ENCODE measurements around the gene PLPP2.

DNA sequence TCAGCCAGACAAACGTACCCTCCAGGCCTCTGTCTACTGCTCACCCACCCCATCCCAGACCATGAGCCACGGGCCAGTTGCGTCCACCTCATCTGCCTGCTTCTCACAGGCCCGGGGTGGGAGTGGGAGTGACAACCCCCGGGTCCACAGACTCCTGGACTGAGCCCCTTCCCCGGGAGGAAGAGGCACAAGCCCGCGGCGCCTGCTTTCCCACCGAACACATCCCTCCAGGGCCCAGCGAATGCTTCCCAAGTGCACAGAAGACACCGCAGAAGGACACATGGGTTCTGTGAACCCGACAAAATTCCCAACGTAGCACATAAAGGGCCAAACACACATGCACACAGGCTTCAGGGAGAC lies 18.0 kb upstream of the PLPP2 start:
- TF ChIP-seq, protein P1, sequence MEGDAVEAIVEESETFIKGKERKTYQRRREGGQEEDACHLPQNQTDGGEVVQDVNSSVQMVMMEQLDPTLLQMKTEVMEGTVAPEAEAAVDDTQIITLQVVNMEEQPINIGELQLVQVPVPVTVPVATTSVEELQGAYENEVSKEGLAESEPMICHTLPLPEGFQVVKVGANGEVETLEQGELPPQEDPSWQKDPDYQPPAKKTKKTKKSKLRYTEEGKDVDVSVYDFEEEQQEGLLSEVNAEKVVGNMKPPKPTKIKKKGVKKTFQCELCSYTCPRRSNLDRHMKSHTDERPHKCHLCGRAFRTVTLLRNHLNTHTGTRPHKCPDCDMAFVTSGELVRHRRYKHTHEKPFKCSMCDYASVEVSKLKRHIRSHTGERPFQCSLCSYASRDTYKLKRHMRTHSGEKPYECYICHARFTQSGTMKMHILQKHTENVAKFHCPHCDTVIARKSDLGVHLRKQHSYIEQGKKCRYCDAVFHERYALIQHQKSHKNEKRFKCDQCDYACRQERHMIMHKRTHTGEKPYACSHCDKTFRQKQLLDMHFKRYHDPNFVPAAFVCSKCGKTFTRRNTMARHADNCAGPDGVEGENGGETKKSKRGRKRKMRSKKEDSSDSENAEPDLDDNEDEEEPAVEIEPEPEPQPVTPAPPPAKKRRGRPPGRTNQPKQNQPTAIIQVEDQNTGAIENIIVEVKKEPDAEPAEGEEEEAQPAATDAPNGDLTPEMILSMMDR (IDR thresholded peaks at IDR 0.05) = no peak
- TF ChIP-seq ZFX (IDR thresholded peaks at IDR 0.05; ENCODE audit: borderline replicate concordance) = no peak

Data from 22Rv1 (cell line).